ENCODE measurements around the gene ATP2B1.

ATP2B1 gene

GRCh38 chr12:89597770-89598169 lies 110.9 kb downstream of the ATP2B1 start:
- H3K9me3 Mint-ChIP-seq: no peaks in the 10 kb centered on the region
- H3K4me3 Mint-ChIP-seq: no peak overlapping the region
- H3K27me3 Mint-ChIP-seq (ENCODE audit: low read depth): no peaks in the 10 kb centered on the region
- H3K4me1 Mint-ChIP-seq: no peaks in the 10 kb centered on the region
- TF ChIP-seq, protein P1, sequence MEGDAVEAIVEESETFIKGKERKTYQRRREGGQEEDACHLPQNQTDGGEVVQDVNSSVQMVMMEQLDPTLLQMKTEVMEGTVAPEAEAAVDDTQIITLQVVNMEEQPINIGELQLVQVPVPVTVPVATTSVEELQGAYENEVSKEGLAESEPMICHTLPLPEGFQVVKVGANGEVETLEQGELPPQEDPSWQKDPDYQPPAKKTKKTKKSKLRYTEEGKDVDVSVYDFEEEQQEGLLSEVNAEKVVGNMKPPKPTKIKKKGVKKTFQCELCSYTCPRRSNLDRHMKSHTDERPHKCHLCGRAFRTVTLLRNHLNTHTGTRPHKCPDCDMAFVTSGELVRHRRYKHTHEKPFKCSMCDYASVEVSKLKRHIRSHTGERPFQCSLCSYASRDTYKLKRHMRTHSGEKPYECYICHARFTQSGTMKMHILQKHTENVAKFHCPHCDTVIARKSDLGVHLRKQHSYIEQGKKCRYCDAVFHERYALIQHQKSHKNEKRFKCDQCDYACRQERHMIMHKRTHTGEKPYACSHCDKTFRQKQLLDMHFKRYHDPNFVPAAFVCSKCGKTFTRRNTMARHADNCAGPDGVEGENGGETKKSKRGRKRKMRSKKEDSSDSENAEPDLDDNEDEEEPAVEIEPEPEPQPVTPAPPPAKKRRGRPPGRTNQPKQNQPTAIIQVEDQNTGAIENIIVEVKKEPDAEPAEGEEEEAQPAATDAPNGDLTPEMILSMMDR (IDR thresholded peaks at IDR 0.05; ENCODE audit: unreplicated experiment in 3 of 3): no peak
- H3K27ac Mint-ChIP-seq: no peak overlapping the region
- peaks cover 48% of the 10 kb centered on the region for H3K36me3 Mint-ChIP-seq (ENCODE audit: low read depth)

- Mint-ChIP-seq H3K4me1 (no peaks in the 10 kb centered on the region), H3K36me3 (ENCODE audit: low read depth) (peaks cover 48% of the 10 kb centered on the region), H3K27me3 (ENCODE audit: low read depth) (no peaks in the 10 kb centered on the region), H3K27ac (no peak overlapping the region), H3K9me3 (no peaks in the 10 kb centered on the region), H3K4me3 (no peak overlapping the region)
- TF ChIP-seq, protein P1 (IDR thresholded peaks at IDR 0.05; ENCODE audit: unreplicated experiment in 3 of 3): no peak
These were observed 111.4 kb downstream of the ATP2B1 start for GRCh38 chr12:89597210-89597609.

DNA sequence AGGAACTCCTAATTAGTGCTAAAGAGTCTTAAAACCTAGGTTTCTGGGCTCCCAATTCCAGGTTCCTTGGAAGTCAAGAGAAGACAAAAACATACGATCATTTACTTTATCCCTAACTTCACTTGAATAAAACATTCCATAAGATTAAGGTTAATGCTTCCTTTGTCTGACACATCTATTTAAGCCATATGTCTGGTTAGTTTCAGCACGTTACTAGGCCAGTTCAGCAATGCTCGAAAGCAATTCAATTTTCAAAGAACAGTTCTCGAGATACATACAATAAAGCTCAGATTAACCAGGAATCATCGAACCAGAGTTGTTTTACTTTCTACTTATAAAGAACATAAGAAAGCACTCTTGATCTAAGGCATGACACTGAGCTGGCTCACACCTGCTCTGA lies 114.8 kb downstream of the ATP2B1 start:
- Mint-ChIP-seq H3K9me3 (no peaks in the 10 kb centered on the region), H3K4me3 (no peak overlapping the region), H3K36me3 (ENCODE audit: low read depth) (peaks cover 55% of the 10 kb centered on the region), H3K27ac (no peak overlapping the region), H3K27me3 (ENCODE audit: low read depth) (no peaks in the 10 kb centered on the region), H3K4me1 (no peaks in the 10 kb centered on the region)
- TF ChIP-seq, protein P1 (IDR thresholded peaks at IDR 0.05; ENCODE audit: unreplicated experiment in 3 of 3): no peak

DNA sequence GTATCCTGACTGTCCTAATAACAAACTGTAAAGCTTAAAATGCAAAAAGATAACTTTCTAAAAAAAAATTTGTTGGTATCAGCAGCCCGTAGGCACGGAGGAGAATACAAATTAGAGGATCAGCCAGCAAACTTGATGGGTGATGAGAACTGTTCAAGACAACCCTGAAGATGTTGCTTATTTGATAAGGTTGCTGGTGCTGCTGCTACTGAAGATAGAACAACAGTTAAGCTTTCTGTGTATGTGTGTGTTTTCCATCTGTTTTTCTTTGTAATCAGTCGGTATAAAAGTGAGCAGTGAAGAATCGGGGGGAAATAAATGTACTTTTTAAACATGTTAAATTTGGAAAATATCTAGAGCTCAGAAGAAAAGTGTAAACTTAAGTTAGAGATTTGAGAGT lies 115.4 kb downstream of the ATP2B1 start:
- Mint-ChIP-seq H3K4me1 (no peaks in the 10 kb centered on the region), H3K9me3 (no peaks in the 10 kb centered on the region), H3K27ac (no peak overlapping the region), H3K36me3 (ENCODE audit: low read depth) (peaks cover 52% of the 10 kb centered on the region), H3K27me3 (ENCODE audit: low read depth) (no peaks in the 10 kb centered on the region), H3K4me3 (no peak overlapping the region)
- TF ChIP-seq, protein P1 (IDR thresholded peaks at IDR 0.05; ENCODE audit: unreplicated experiment in 3 of 3): no peak

GRCh38 chr12:89589753-89590152 lies 118.9 kb downstream of the ATP2B1 start:
- H3K4me1 Mint-ChIP-seq: no peaks in the 10 kb centered on the region
- no peak overlapping the region for H3K4me3 Mint-ChIP-seq
- H3K27me3 Mint-ChIP-seq (ENCODE audit: low read depth): no peaks in the 10 kb centered on the region
- H3K36me3 Mint-ChIP-seq (ENCODE audit: low read depth): peaks cover 59% of the 10 kb centered on the region
- no peaks in the 10 kb centered on the region for H3K9me3 Mint-ChIP-seq
- no peak overlapping the region for H3K27ac Mint-ChIP-seq
- TF ChIP-seq, protein P1 (IDR thresholded peaks at IDR 0.05; ENCODE audit: unreplicated experiment in 3 of 3): no peak

- peaks cover 36% of the 10 kb centered on the region for H3K4me1 Mint-ChIP-seq
- TF ChIP-seq, protein P1 (IDR thresholded peaks at IDR 0.05; ENCODE audit: unreplicated experiment in 3 of 3): no peak
- no peaks in the 10 kb centered on the region for H3K36me3 Mint-ChIP-seq (ENCODE audit: low read depth)
These were observed 130.1 kb downstream of the ATP2B1 start for GRCh38 chr12:89578499-89578898.

More at GRCh38 chr12:89578499-89578898, 130.1 kb downstream of the ATP2B1 start:
- Mint-ChIP-seq H3K9me3 (no peaks in the 10 kb centered on the region), H3K4me3 (no peak overlapping the region), H3K27me3 (ENCODE audit: low read depth) (no peaks in the 10 kb centered on the region), H3K27ac (no peak overlapping the region)
